Gastrocnemius medialis (tissue), 4 donors: ENCODE results near the gene ITFG1. TPM values are rescaled to one million over a fixed set of nuclear protein-coding genes. Genes with fewer than 3 reads are reported as not detected.

ENCODE experiments used
- ATAC-seq, 2 donors: fragments of 150-250 bp; one replicate each; pipeline ENCODE4 v1.9.1; 2016
- DNase-seq, 2 donors: peaks; one replicate each; pipeline ENCODE4 v3.0.0-alpha.2; 2019
- H3K27ac ChIP-seq, 4 donors: fragments of 200-600 bp; sonication (generic); 1 replicate in 1 of 4; 2 replicates in 3 of 4; pipeline ENCODE4 v1.5.1; 2016 to 2018; ENCODE audit warnings: mild to moderate bottlenecking in 2 of 4, moderate library complexity in 1 of 4
- H3K27me3 ChIP-seq, 3 donors: fragments of 200-600 bp; sonication (generic) in 2 of 3; 1 replicate in 1 of 3; 2 replicates in 2 of 3; pipeline versions ENCODE4 v1.5.1 to v1.6.0; 2016 to 2019; ENCODE audit warnings: mild to moderate bottlenecking in 1 of 3, moderate library complexity in 1 of 3
- H3K36me3 ChIP-seq, 2 donors: fragments of 200-600 bp; sonication (generic) in 1 of 2; one replicate each; pipeline ENCODE4 v1.5.1; 2017 to 2018
- H3K4me1 ChIP-seq, 2 donors: fragments of 200-600 bp; sonication (generic) in 1 of 2; one replicate each; pipeline ENCODE4 v1.5.1; 2016 to 2017; ENCODE audit warnings: mild to moderate bottlenecking in 2 of 2
- H3K4me3 ChIP-seq, 4 donors: fragments of 200-600 bp; sonication (generic) in 3 of 4; 1 replicate in 1 of 4; 2 replicates in 3 of 4; pipeline ENCODE4 v1.5.1; 2016 to 2019; ENCODE audit warnings: mild to moderate bottlenecking in 2 of 4
- H3K9me3 ChIP-seq, 3 donors: fragments of 200-600 bp; sonication (generic) in 2 of 3; 1 replicate in 1 of 3; 2 replicates in 2 of 3; pipeline ENCODE4 v1.5.1; 2016 to 2019
- POLR2A ChIP-seq, 2 donors: fragments of 450-650 bp; IDR thresholded peaks; one replicate each; pipeline ENCODE4 v1.6.1; 2017; ENCODE audit warnings: antibody characterized with exemption in 2 of 2, mild to moderate bottlenecking in 2 of 2, moderate library complexity in 2 of 2
- in situ Hi-C, 4 donors: fragments of 200-750 bp; cut with MboI; loops; one replicate each; pipeline versions ENCODE4 v1.15.0 to v1.8.0; 2017; ENCODE audit warnings: low sequenced_read_pairs in 4 of 4
- intact Hi-C: fragments of 100-400 bp; cut with DNase I; formaldehyde crosslinking; loops from one replicate; pipeline ENCODE4 v1.15.1; 2023; ENCODE audit warnings: low total_unique reads
- total RNA-seq, 4 donors: library from RNA; depleted of rRNA; stranded (reverse); fragments of >200 nt; gene quantifications; one replicate each; pipeline versions ENCODE4 v1.1.0 to v1.2.3, GENCODE V29; 2016
- TF ChIP-seq, protein P1 (sequence below), 5 experiments: fragments of 450-650 bp in 3 of 5; fragments of 200-600 bp in 2 of 5; sonication (generic) in 2 of 5; IDR thresholded peaks in 4 of 5; conservative IDR thresholded peaks in 1 of 5; 1 replicate in 4 of 5; 2 replicates in 1 of 5; pipeline ENCODE4 v1.5.1; 2016 to 2019; ENCODE audit warnings: antibody characterized with exemption in 5 of 5, mild to moderate bottlenecking in 3 of 5, moderate library complexity in 3 of 5

ITFG1 gene
- total RNA-seq, 4 donors from 2014 or later: 20.9 to 37.3 (median 28.6) TPM

DNA sequence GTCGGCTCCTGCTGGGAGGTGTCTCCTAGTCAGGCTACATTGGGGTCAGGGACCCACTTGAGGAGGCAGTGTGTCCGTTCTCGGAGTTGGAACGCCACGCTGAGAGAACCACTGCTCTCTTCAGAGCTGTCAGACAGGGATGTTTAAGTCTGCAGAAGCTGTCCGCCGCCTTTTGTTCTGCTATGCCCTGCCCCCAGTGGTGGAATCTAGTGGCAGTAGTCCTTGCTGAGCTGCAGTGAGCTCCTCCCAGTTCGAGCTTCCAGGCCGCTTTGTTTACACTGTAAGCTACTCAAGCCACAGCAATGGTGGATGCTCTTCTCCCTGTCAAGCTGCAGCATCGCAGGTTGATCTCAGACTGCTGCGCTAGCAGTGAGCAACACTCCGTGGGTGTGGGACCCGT lies 36.0 kb downstream of the ITFG1 start:
- DNase-seq (no peak), ATAC-seq (no peak)
- Histone ChIP-seq H3K9me3 (no peaks in the 10 kb centered on the region), H3K4me3 (no peak overlapping the region), H3K27me3 (no peaks in the 10 kb centered on the region), H3K4me1 (no peaks in the 10 kb centered on the region), H3K27ac (no peak overlapping the region), H3K36me3 (peaks cover 3 to 39% of the 10 kb centered on the region in 2 donors)
- in situ Hi-C loops: no loop called here
- TF ChIP-seq, protein P1, sequence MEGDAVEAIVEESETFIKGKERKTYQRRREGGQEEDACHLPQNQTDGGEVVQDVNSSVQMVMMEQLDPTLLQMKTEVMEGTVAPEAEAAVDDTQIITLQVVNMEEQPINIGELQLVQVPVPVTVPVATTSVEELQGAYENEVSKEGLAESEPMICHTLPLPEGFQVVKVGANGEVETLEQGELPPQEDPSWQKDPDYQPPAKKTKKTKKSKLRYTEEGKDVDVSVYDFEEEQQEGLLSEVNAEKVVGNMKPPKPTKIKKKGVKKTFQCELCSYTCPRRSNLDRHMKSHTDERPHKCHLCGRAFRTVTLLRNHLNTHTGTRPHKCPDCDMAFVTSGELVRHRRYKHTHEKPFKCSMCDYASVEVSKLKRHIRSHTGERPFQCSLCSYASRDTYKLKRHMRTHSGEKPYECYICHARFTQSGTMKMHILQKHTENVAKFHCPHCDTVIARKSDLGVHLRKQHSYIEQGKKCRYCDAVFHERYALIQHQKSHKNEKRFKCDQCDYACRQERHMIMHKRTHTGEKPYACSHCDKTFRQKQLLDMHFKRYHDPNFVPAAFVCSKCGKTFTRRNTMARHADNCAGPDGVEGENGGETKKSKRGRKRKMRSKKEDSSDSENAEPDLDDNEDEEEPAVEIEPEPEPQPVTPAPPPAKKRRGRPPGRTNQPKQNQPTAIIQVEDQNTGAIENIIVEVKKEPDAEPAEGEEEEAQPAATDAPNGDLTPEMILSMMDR (IDR thresholded peaks at IDR 0.05 in 4 of 5, conservative IDR thresholded peaks at IDR 0.05 in 1 of 5): no peak
- TF ChIP-seq POLR2A (IDR thresholded peaks at IDR 0.05): no peak
- intact Hi-C loops: no loop called here

DNA sequence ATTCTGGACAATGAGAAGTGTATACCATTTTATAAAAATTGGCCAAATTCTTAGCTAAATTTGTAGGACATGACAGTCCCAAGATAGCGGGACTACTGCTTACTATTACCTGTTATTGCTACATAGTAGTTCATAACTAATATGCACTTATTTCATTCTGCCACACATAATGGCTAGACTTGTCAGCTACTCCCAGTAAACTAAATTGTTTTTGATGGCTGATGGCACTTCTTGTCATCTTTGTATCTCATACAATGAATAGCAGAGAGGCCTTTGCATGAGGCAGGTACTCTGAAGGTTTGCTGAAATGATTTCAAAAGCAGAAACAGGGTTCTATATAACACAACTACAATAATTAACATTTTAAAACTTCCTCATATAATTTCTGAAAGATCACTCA lies 44.0 kb downstream of the ITFG1 start:
- no peaks in the 10 kb centered on the region for H3K36me3 ChIP-seq
- DNase-seq (no peak), ATAC-seq (no peak)
- H3K27ac ChIP-seq: no peak overlapping the region
- TF ChIP-seq, protein P1 (IDR thresholded peaks at IDR 0.05 in 4 of 5, conservative IDR thresholded peaks at IDR 0.05 in 1 of 5): no peak
- no peak for TF ChIP-seq POLR2A (IDR thresholded peaks at IDR 0.05)
- intact Hi-C loops: no loop called here
- H3K4me1 ChIP-seq: peaks cover 0 to 5% of the 10 kb centered on the region in 2 donors
- no peak overlapping the region for H3K4me3 ChIP-seq
- no peaks in the 10 kb centered on the region for H3K9me3 ChIP-seq
- in situ Hi-C loops: no loop called here
- H3K27me3 ChIP-seq: no peaks in the 10 kb centered on the region

DNA sequence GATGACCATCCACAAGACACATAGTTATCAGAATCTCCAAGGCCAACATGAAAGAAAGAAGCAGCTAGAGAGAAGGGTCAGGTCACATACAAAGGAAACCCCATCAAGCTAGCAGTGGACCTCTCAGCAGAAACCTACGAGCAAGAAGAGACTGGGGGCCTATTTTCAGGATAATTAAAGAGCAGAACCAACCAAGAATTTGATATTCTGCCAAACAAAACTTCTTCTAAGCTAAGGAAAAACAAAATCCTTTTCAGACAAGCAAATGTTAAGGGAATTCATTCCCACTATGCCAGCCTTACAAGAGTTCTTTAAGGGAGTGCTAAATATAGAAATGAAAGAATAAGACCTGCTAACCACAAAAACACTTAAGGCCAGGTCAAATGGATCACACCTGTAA lies 47.8 kb downstream of the ITFG1 start:
- Histone ChIP-seq H3K4me3 (no peak overlapping the region), H3K4me1 (peaks cover 0 to 5% of the 10 kb centered on the region in 2 donors), H3K27ac (no peak overlapping the region), H3K36me3 (no peaks in the 10 kb centered on the region), H3K27me3 (no peaks in the 10 kb centered on the region), H3K9me3 (no peaks in the 10 kb centered on the region)
- intact Hi-C loops (no loop called here), in situ Hi-C loops (no loop called here)
- DNase-seq (no peak), ATAC-seq (no peak)
- TF ChIP-seq, protein P1 (IDR thresholded peaks at IDR 0.05 in 4 of 5, conservative IDR thresholded peaks at IDR 0.05 in 1 of 5): no peak
- no peak for TF ChIP-seq POLR2A (IDR thresholded peaks at IDR 0.05)

GRCh38 chr16:47408491-47408890 lies 52.4 kb downstream of the ITFG1 start:
- no peaks in the 10 kb centered on the region for H3K9me3 ChIP-seq
- in situ Hi-C loops: no loop called here
- ATAC-seq (no peak), DNase-seq (no peak)
- no peak overlapping the region for H3K27ac ChIP-seq
- no peak overlapping the region for H3K4me3 ChIP-seq
- intact Hi-C loops: no loop called here
- peaks cover 0 to 5% of the 10 kb centered on the region in 2 donors for H3K4me1 ChIP-seq
- no peaks in the 10 kb centered on the region for H3K27me3 ChIP-seq
- TF ChIP-seq, protein P1 (IDR thresholded peaks at IDR 0.05 in 4 of 5, conservative IDR thresholded peaks at IDR 0.05 in 1 of 5): no peak
- TF ChIP-seq POLR2A (IDR thresholded peaks at IDR 0.05): no peak
- H3K36me3 ChIP-seq: no peaks in the 10 kb centered on the region
